NCI-H69 (cell line): ENCODE data around the gene FNDC3A.
A peak's percentile ranks its signal among the peaks of the same experiment; 100 is the strongest.
"Not testable (repeated sequence)": the region's sequence is repeated elsewhere in the genome, so short reads cannot be mapped to it uniquely, and the experiment has no call there.

Source experiments
- DNase-seq: peaks from one replicate; lab custom pipeline; 2025; lab: John Stamatoyannopoulos, UW

The FNDC3A gene

GRCh38 chr13:49097374-49097773 lies 121.7 kb downstream of the FNDC3A start:
- DNase-seq = peak; percentile 80

- DNase-seq = no peak
These were observed 122.5 kb downstream of the FNDC3A start for GRCh38 chr13:49098198-49098597.

- DNase-seq = peak; percentile 1
These were observed 123.2 kb downstream of the FNDC3A start for GRCh38 chr13:49098771-49099512.

GRCh38 chr13:49099513-49099877 lies 123.8 kb downstream of the FNDC3A start:
- DNase-seq = no peak

- no peak for DNase-seq
These were observed 125.2 kb downstream of the FNDC3A start for GRCh38 chr13:49100637-49101570.

- DNase-seq = no peak
These were observed 132.5 kb downstream of the FNDC3A start for GRCh38 chr13:49108196-49108595.

GRCh38 chr13:49110122-49110912 lies 134.6 kb downstream of the FNDC3A start:
- peak; percentile 90 for DNase-seq

GRCh38 chr13:49110913-49111170 lies 135.1 kb downstream of the FNDC3A start:
- DNase-seq = peak; percentile 33

- peak; percentile 2 for DNase-seq
These were observed 137.2 kb downstream of the FNDC3A start for GRCh38 chr13:49112782-49113525.

GRCh38 chr13:49113526-49114286 lies 138.0 kb downstream of the FNDC3A start:
- DNase-seq = no peak

- DNase-seq = no peak
These were observed 141.2 kb downstream of the FNDC3A start for GRCh38 chr13:49116873-49117272.

- DNase-seq = not testable (repeated sequence)
These were observed 142.7 kb downstream of the FNDC3A start for GRCh38 chr13:49118455-49118854.

GRCh38 chr13:49124693-49125304 lies 149.1 kb downstream of the FNDC3A start:
- no peak for DNase-seq

GRCh38 chr13:49125964-49126524 lies 150.3 kb downstream of the FNDC3A start:
- DNase-seq = no peak

- DNase-seq = no peak
These were observed 156.8 kb downstream of the FNDC3A start for GRCh38 chr13:49132479-49133002.

GRCh38 chr13:49134305-49134704 lies 158.6 kb downstream of the FNDC3A start:
- DNase-seq = no peak

GRCh38 chr13:49137138-49137643 lies 161.5 kb downstream of the FNDC3A start:
- not testable (repeated sequence) for DNase-seq

- DNase-seq = no peak
These were observed 165.3 kb downstream of the FNDC3A start for GRCh38 chr13:49140910-49141611.

GRCh38 chr13:49146950-49147355 lies 171.2 kb downstream of the FNDC3A start:
- DNase-seq = no peak
